ENCODE results near the gene SOX18.

SOX18 gene

GRCh38 chr20:64036346-64037198 lies 12.9 kb downstream of the SOX18 start:
- DNase-seq, result no peak

- no peak for DNase-seq
Measured at GRCh38 chr20:64035933-64036345, 13.5 kb downstream of the SOX18 start, which contains the start of gene C20orf204. TSS of gene C20orf204 (plus strand) at chr20:64036182. CDS start at chr20:64036324, 142 bp downstream.

DNA sequence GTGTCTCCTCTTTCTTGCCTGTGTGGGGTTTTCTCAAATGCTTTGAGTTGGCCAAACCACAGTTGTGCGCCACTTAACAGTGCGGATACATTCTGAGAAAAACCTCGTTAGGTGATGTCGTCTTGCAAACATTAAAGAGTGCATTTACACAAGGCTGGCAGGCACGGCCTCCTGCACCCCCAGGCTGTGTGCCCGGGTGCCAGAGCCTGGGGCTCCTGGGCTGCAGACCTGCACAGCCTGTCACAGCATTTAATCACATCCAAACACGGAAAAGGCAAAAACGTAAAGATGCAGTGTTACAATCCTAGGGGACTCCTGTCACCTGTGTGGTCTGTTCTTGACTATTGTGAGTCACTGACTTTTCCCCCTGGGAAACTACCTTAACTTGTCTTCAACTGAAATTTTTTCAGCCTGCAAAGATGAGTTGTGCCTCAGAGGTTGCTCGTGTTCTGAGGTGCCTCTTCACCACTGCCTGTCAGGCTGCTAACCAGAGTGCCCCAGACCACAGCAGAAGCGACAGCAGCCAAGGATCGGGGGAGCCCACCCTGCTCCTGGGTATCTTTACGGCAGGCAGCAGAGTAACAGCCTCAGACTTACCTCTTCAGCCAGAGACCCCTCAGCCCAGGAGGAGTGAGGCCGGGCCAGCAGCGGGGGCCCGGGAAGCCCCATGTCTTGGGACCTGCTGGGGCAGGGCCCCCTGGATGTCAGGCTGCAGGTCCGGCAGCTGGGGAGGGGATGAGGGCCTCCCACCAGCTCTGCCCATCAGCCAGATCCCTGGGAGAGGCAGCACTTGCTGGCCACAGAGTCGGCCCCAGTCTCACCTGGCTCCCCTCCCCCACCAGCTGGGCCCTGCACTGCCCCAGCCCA lies 14.1 kb downstream of the SOX18 start:
- no peak for DNase-seq

GRCh38 chr20:64033981-64034493 lies 15.4 kb downstream of the SOX18 start:
- no peak for DNase-seq

GRCh38 chr20:64032706-64033624 lies 16.5 kb downstream of the SOX18 start:
- no peak for DNase-seq

- no peak for DNase-seq
Measured at GRCh38 chr20:64031822-64032314, 17.6 kb downstream of the SOX18 start.

GRCh38 chr20:64030371-64031134 lies 18.9 kb downstream of the SOX18 start:
- DNase-seq, result no peak

- DNase-seq, result no peak
Measured at GRCh38 chr20:64029293-64030117, 19.9 kb downstream of the SOX18 start.

DNA sequence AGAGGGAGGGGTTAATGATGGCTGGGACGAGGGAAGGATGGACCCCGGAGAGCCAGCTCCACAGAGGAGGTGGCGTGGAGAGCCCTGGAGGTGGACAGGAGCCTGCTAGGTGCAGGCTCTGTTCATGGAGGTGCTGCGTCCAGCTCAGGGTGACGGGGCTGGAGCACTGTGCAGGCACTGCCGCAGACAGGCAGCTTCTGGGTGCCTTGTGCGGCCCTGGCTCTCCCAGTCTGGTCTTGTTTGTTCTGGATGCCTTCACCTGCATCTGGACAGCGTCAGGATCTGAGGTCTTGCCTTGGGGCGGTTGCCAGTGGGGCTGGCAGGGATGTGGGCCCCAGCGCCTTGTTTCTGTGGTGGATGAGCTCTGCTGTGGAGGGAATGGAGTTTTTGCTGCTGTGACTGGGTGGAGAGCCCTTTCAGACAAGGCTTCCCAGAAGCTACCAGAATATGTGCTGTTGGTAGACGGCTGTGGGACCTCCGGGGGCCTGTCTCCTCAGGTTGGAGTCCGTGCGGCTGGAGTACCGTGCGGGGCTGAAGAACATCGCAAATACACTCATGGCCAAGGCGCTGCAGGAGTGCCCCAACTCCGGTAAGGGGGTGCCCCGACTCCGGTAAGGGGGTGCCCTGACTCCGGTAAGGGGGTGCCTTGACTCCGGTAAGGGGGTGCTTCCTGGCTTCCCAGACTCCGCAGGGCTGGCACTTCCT lies 21.3 kb downstream of the SOX18 start:
- no peak for DNase-seq

GRCh38 chr20:64025826-64026412 lies 23.5 kb downstream of the SOX18 start:
- no peak for DNase-seq

DNA sequence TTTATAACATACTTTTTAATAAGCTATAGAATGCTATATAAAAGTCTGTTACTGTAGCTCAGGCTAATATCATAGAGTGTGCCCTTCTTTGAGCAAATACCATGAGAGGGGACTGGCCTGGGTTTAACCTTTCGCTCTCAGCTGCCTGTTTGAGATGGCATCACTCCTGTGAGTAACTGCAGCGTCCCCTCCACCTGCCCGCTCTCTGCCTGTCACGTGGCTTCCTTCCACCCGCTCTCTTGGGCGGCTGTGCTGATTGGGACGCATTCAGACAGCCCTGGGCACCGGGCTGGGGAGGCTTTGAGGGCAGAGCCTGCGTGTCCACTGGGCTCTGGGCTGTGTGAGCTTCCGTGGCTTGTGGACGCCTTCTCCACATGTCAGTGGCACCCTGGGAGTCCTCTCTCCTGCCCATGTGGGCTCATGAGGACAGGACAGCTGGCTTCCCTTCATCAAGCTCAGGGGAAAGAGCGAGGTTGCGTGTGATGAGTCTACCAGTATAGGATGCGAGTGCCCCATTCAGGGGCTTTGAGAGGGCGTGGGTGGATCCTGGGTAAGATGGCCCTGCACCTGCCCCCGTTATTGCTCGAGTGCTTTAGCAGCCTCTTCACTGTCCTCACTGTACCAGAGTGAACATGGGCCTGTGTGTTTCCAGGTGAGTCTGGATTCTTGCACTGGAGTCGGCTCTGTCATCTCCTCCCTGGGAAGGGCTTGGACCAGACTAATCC lies 24.2 kb downstream of the SOX18 start:
- no peak for DNase-seq

- no peak for DNase-seq
Measured at GRCh38 chr20:64024141-64024990, 25.1 kb downstream of the SOX18 start.

DNA sequence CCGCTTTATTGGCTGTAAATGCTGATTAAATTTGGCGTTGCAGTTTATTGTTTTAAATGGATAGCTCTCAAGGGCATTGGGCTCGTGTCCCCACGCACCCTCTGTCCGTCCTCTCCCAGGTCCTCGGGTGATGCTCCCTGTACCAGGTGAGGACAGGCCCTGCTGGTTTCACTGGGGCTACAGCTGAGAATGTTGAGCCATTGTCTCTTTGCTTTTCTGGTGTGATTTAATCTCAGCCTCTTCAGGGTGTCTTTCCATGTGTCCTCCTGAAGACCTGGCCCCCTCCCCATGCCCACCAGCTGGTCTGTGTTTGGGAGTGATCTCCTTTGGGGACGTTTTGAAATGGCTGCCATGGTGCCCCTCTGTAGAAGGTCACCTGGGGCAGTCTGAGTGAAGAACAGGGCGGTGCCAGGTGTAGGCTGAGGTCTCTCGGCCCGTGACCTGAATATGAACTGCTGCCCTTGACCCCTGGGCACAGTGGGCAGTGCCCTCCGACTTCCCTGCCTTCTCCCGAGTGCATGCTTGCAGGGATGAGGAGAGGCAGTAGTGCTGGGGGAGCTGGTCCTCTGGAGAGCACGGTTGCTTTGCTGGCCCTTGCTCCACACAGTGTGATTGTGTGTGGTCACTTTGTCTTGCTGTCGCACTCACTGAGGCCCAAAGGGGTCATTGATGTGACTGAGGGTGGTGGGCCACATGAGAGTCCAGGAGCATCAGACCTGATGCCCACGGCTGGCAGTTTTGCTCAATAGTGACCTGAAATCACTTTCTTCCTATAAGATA lies 25.9 kb downstream of the SOX18 start:
- DNase-seq, result no peak

DNA sequence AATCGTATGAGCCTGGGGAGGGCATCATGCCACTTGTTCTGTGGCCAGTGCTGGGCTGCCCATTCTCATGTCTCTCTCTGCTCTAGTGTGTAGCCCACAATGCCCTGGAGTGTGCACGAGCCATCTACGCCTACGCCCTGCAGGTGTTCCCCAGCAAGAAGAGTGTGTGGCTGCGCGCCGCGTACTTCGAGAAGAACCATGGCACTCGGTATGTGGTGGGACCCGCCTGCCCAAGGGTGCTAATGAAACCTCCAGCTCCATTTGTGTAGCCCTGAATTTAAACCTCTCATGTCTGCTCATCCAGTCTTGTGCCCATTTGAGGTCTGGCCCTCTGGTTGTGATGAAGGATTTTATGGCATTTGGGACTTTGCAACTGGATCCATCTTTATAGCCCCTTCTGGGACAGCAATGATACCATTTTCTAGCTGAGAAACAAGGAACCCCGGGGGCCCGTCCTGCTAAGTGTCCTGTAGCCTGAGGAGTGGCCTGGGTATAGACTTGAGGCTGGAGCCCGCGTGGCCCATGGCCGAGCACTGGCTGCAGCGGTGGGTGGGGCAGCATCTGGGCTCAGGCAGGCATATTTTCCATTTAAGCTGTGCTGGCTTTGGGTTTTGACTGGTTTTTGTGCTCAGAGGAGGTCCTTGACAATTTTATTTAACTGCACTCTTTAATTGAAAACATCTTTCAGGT lies 26.6 kb downstream of the SOX18 start:
- no peak for DNase-seq

DNA sequence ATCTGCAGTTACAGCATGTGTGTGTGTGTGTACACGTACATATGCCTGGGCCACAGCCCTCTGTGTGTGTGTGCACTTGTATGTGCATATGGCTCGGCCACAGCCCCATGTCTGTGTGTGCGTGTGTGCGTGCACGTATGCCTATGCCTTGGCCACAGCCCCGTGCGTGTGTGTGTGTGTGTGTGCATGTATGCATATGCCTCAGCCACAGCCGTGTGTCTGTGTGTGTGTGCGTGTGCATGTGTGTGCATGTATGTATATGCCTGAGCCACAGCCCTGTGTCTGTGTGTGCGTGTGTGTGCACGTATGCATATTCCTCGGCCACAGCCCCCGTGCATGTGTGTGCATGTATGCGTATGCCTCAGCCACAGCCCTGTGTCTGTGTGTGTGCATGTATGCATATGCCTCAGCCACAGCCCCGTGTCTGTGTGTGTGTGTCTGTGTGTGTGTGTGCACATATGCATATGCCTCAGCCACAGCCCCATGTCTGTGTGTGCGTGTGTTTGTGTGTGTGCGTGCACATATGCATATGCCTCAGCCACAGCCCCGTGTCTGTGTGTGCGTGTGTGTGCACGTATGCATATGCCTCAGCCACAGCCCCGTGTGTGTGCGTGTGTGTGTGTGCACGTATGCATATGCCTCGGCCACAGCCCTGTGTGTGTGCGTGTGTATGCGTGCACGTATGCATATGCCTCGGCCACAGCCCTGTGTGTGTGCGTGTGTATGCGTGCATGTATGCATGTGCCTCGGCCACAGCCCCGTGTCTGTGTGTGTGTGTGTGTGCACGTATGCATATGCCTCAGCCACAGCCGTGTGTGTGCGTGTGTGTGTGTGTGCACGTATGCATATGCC lies 28.1 kb downstream of the SOX18 start:
- DNase-seq, result no peak
